ENCODE measurements around the gene LHFPL6.

The LHFPL6 gene

GRCh38 chr13:39590466-39591036, 12.4 kb downstream of the LHFPL6 start:
- DNase-seq (ENCODE audit: low read depth in 3 of 3), result no peak

GRCh38 chr13:39588384-39588783, 14.6 kb downstream of the LHFPL6 start:
- no peak for DNase-seq (ENCODE audit: low read depth in 3 of 3)

- DNase-seq (ENCODE audit: low read depth in 3 of 3), result no peak
Observed at GRCh38 chr13:39587939-39588338, 15.1 kb downstream of the LHFPL6 start.

- no peak for DNase-seq (ENCODE audit: low read depth in 3 of 3)
Observed at GRCh38 chr13:39586958-39587605, 15.9 kb downstream of the LHFPL6 start.

- DNase-seq (ENCODE audit: low read depth in 3 of 3), result no peak
Observed at GRCh38 chr13:39586151-39586550, 16.8 kb downstream of the LHFPL6 start.

GRCh38 chr13:39585219-39585618, 17.8 kb downstream of the LHFPL6 start:
- no peak for DNase-seq (ENCODE audit: low read depth in 3 of 3)

GRCh38 chr13:39580881-39581575, 22.0 kb downstream of the LHFPL6 start:
- no peak for DNase-seq (ENCODE audit: low read depth in 3 of 3)

- DNase-seq (ENCODE audit: low read depth in 3 of 3), result no peak
Observed at GRCh38 chr13:39578821-39579291, 24.1 kb downstream of the LHFPL6 start.

- DNase-seq (ENCODE audit: low read depth in 3 of 3), result no peak
Observed at GRCh38 chr13:39577838-39578491, 25.0 kb downstream of the LHFPL6 start.

- DNase-seq (ENCODE audit: low read depth in 3 of 3), result no peak
Observed at GRCh38 chr13:39577203-39577602, 25.8 kb downstream of the LHFPL6 start.

- no peak for DNase-seq (ENCODE audit: low read depth in 3 of 3)
Observed at GRCh38 chr13:39575641-39576238, 27.3 kb downstream of the LHFPL6 start.

GRCh38 chr13:39571502-39572092, 31.4 kb downstream of the LHFPL6 start:
- DNase-seq (ENCODE audit: low read depth in 3 of 3), result no peak

- DNase-seq (ENCODE audit: low read depth in 3 of 3), result no peak
Observed at GRCh38 chr13:39567569-39567968, 35.4 kb downstream of the LHFPL6 start.

GRCh38 chr13:39566216-39566869, 36.6 kb downstream of the LHFPL6 start:
- DNase-seq (ENCODE audit: low read depth in 3 of 3), result no peak

GRCh38 chr13:39565036-39565949, 37.7 kb downstream of the LHFPL6 start:
- DNase-seq (ENCODE audit: low read depth in 3 of 3), result no peak

GRCh38 chr13:39563470-39563735, 39.6 kb downstream of the LHFPL6 start:
- DNase-seq (ENCODE audit: low read depth in 3 of 3), result no peak

- DNase-seq (ENCODE audit: low read depth in 3 of 3), result no peak
Observed at GRCh38 chr13:39561971-39562370, 41.0 kb downstream of the LHFPL6 start.

- DNase-seq (ENCODE audit: low read depth in 3 of 3), result no peak
Observed at GRCh38 chr13:39559847-39560246, 43.1 kb downstream of the LHFPL6 start.

- no peak for DNase-seq (ENCODE audit: low read depth in 3 of 3)
Observed at GRCh38 chr13:39557285-39557955, 45.6 kb downstream of the LHFPL6 start.

GRCh38 chr13:39556866-39557265, 46.1 kb downstream of the LHFPL6 start:
- DNase-seq (ENCODE audit: low read depth in 3 of 3), result no peak
